Bronchial epithelial cell (primary cell): Measurements from ENCODE around the gene ASCC3. TPM values are rescaled to one million over a fixed set of nuclear protein-coding genes. Genes with fewer than 3 reads are reported as not detected.

Source experiments
- DNase-seq: peaks from one replicate; pipeline ENCODE4 v3.0.0-alpha.2; 2010; ENCODE audit warnings: low read depth
- FAIRE-seq: peaks from 2 replicates; lab custom pipeline; 2011; peaks lifted over from hg19 to GRCh38; lab: Jason Lieb, UNC
- H3K27me3 ChIP-seq: 2 replicates; pipeline ENCODE4 v1.5.1; 2011; ENCODE audit warnings: low read length; ENCODE audit not compliant: control insufficient read depth, insufficient read depth
- H3K36me3 ChIP-seq: 2 replicates; pipeline ENCODE4 v1.5.1; 2011; ENCODE audit warnings: low read length; ENCODE audit not compliant: control insufficient read depth, insufficient read depth
- H3K4me3 ChIP-seq: 2 replicates; pipeline ENCODE4 v1.5.1; 2011; ENCODE audit warnings: mild to moderate bottlenecking, low read depth, low read length, control low read depth
- CTCF ChIP-seq: IDR thresholded peaks from 2 replicates; pipeline ENCODE4 v1.5.1; 2011; ENCODE audit warnings: mild to moderate bottlenecking, moderate library complexity, low read length, control low read depth, inconsistent platforms; ENCODE audit not compliant: insufficient read depth, severe bottlenecking
- total RNA-seq: library from RNA; depleted of rRNA; stranded (reverse); fragments of >200 nt; gene quantifications from 2 replicates; pipeline ENCODE4 v1.2.1, GENCODE V29; 2014

The ASCC3 gene
- total RNA-seq, 1 donor from 2014 or later: 52.7 TPM

DNA sequence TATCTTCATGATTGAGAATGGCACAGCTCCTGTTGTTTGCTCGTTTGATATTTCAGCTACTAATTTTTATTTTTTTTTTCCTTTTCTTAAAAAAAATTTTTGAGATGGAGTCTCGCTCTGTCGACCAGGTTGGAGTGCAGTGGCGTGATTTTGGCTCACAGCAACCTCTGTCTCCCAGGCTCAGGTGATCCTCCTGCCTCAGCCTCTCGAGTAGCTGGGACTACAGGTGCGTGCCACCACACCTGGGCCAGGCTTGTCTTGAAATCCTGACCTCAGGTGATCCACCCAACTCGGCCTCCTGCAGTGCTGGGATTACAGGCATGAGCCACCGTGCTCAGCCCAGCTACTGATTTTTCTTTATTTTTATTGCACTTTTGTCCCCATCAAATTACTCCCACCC lies 266.2 kb downstream of the ASCC3 start:
- no peak for TF ChIP-seq CTCF
- H3K27me3 ChIP-seq: no peaks in the 10 kb centered on the region
- no peak overlapping the region for H3K4me3 ChIP-seq
- DNase-seq (no peak), FAIRE-seq (no peak)
- H3K36me3 ChIP-seq: peaks cover 1% of the 10 kb centered on the region

GRCh38 chr6:100614386-100614785 lies 266.7 kb downstream of the ASCC3 start:
- FAIRE-seq (no peak), DNase-seq (no peak)
- Histone ChIP-seq H3K36me3 (peaks cover 2% of the 10 kb centered on the region), H3K27me3 (no peaks in the 10 kb centered on the region), H3K4me3 (no peak overlapping the region)
- TF ChIP-seq CTCF: no peak

GRCh38 chr6:100613656-100614055 lies 267.5 kb downstream of the ASCC3 start:
- no peaks in the 10 kb centered on the region for H3K27me3 ChIP-seq
- no peak for FAIRE-seq
- peaks cover 2% of the 10 kb centered on the region for H3K36me3 ChIP-seq
- H3K4me3 ChIP-seq: no peak overlapping the region
- DNase-seq: no peak
- no peak for TF ChIP-seq CTCF

- Histone ChIP-seq H3K27me3 (no peaks in the 10 kb centered on the region), H3K36me3 (peaks cover 1% of the 10 kb centered on the region), H3K4me3 (no peak overlapping the region)
- FAIRE-seq (no peak), DNase-seq (no peak)
- no peak for TF ChIP-seq CTCF
Measured at GRCh38 chr6:100612094-100612493, 269.0 kb downstream of the ASCC3 start.

GRCh38 chr6:100599088-100599770 lies 281.9 kb downstream of the ASCC3 start:
- no peak for TF ChIP-seq CTCF
- peaks cover 1% of the 10 kb centered on the region for H3K36me3 ChIP-seq
- no peaks in the 10 kb centered on the region for H3K27me3 ChIP-seq
- DNase-seq (no peak), FAIRE-seq (no peak)
- H3K4me3 ChIP-seq: no peak overlapping the region

DNA sequence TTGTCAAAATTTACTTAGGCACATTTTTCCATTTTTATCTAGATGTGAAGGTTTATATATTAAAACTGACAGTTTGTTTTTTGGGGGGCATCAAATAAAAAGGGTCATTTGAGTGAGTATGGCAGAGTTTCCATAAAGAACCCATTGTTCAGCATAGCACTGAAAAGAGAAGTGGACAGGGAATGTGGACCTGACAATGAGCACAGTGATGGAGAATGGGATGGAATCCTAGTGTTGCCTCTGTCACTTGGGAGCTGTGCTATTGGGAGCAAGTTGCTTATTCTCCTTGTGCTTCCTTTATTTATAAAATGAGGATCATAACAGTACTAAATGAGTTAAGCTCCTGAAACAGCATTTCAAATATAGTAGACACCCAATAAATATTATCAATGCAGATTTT lies 285.7 kb downstream of the ASCC3 start:
- no peak overlapping the region for H3K4me3 ChIP-seq
- TF ChIP-seq CTCF: no peak
- FAIRE-seq: no peak

More for the DNA sequence above, 285.7 kb downstream of the ASCC3 start:
- no peaks in the 10 kb centered on the region for H3K27me3 ChIP-seq
- no peak for DNase-seq
- H3K36me3 ChIP-seq: peaks cover 1% of the 10 kb centered on the region
